H9 (cell line): Measurements from ENCODE around the gene TNP2. TPM values are rescaled to one million over a fixed set of nuclear protein-coding genes. Genes with fewer than 3 reads are reported as not detected.

Experiments used
- DNase-seq: peaks from one replicate; pipeline ENCODE4 v3.0.0-alpha.2; 2017
- H2AFZ ChIP-seq: one replicate; pipeline ENCODE4 v1.6.1; 2013; ENCODE audit warnings: mild to moderate bottlenecking, low read length, control low read depth, moderate library complexity
- H2AK5ac ChIP-seq: 2 replicates; pipeline ENCODE4 v1.6.1; 2013; ENCODE audit warnings: low read length, control low read depth, mixed read lengths; ENCODE audit not compliant: insufficient read length
- H2BK120ac ChIP-seq: one replicate; pipeline ENCODE4 v1.6.1; 2013; ENCODE audit warnings: low read depth, mild to moderate bottlenecking, low read length, control low read depth, inconsistent platforms; ENCODE audit not compliant: poor library complexity, severe bottlenecking
- H2BK12ac ChIP-seq: 2 replicates; pipeline ENCODE4 v1.6.1; 2013; ENCODE audit warnings: low read length, control low read depth, mixed read lengths, low read depth; ENCODE audit not compliant: insufficient read length
- H2BK15ac ChIP-seq: 2 replicates; pipeline ENCODE4 v1.6.1; 2013; ENCODE audit warnings: low read depth, low read length, control low read depth
- H2BK20ac ChIP-seq: one replicate; pipeline ENCODE4 v1.6.1; 2013; ENCODE audit warnings: low read depth, mild to moderate bottlenecking, low read length, control low read depth, inconsistent platforms; ENCODE audit not compliant: poor library complexity, severe bottlenecking
- H2BK5ac ChIP-seq: 2 replicates; pipeline ENCODE4 v1.6.1; 2013; ENCODE audit warnings: low read length, control low read depth, mixed read lengths; ENCODE audit not compliant: insufficient read length
- H3K14ac ChIP-seq: 2 replicates; pipeline ENCODE4 v1.6.1; 2013; ENCODE audit warnings: low read length, control low read depth; ENCODE audit not compliant: insufficient read depth
- H3K18ac ChIP-seq: 2 replicates; pipeline ENCODE4 v1.6.1; 2013; ENCODE audit warnings: low read depth, mild to moderate bottlenecking, mixed read lengths, low read length, control low read depth; ENCODE audit not compliant: insufficient read length
- H3K23ac ChIP-seq: 2 replicates; pipeline ENCODE4 v1.6.1; 2013; ENCODE audit warnings: low read length, control low read depth, mixed read lengths, low read depth; ENCODE audit not compliant: insufficient read length
- H3K23me2 ChIP-seq: 2 replicates; pipeline ENCODE4 v1.6.1; 2013; ENCODE audit warnings: low read depth, mild to moderate bottlenecking, mixed read lengths, low read length, control low read depth; ENCODE audit not compliant: insufficient read length, poor library complexity, severe bottlenecking
- H3K27ac ChIP-seq: 2 replicates; pipeline ENCODE4 v1.5.1; 2013; ENCODE audit warnings: low read length, control low read depth, mixed read lengths, low read depth; ENCODE audit not compliant: insufficient read length
- H3K27me3 ChIP-seq: 2 replicates; pipeline ENCODE4 v1.6.1; 2013; ENCODE audit warnings: low read length, control low read depth, inconsistent platforms; ENCODE audit not compliant: insufficient read depth
- H3K4ac ChIP-seq: 2 replicates; pipeline ENCODE4 v1.6.1; 2013; ENCODE audit warnings: low read depth, mild to moderate bottlenecking, control low read depth, inconsistent platforms, low read length, moderate library complexity
- H3K4me1 ChIP-seq: 2 replicates; pipeline ENCODE4 v1.6.1; 2013; ENCODE audit warnings: low read length, control low read depth, inconsistent platforms; ENCODE audit not compliant: insufficient read depth
- H3K4me2 ChIP-seq: 2 replicates; pipeline ENCODE4 v1.6.1; 2013; ENCODE audit warnings: low read length, control low read depth, mixed read lengths; ENCODE audit not compliant: insufficient read length, insufficient read depth
- H3K56ac ChIP-seq: 2 replicates; pipeline ENCODE4 v1.6.1; 2013; ENCODE audit warnings: low read depth, mild to moderate bottlenecking, mixed read lengths, low read length, control low read depth; ENCODE audit not compliant: insufficient read length
- H3K79me1 ChIP-seq: 2 replicates; pipeline ENCODE4 v1.6.1; 2013; ENCODE audit warnings: low read depth, mild to moderate bottlenecking, moderate library complexity, low read length, control low read depth, inconsistent platforms; ENCODE audit not compliant: insufficient read depth, poor library complexity, severe bottlenecking
- H3K79me2 ChIP-seq: 2 replicates; pipeline ENCODE4 v1.6.1; 2013; ENCODE audit warnings: low read length, control low read depth, inconsistent platforms; ENCODE audit not compliant: insufficient read depth
- H3K9ac ChIP-seq: 2 replicates; pipeline ENCODE4 v1.6.1; 2013; ENCODE audit warnings: low read length, control low read depth, mixed read lengths; ENCODE audit not compliant: insufficient read length; ENCODE audit errors: extremely low read depth
- H3K9me3 ChIP-seq: one replicate; pipeline ENCODE4 v1.6.1; 2013; ENCODE audit warnings: low read depth, low read length, inconsistent platforms; ENCODE audit not compliant: control insufficient read depth
- H3T11ph ChIP-seq: one replicate; pipeline ENCODE4 v1.6.1; 2013; ENCODE audit warnings: mild to moderate bottlenecking, low read length, control low read depth, inconsistent platforms
- H4K20me1 ChIP-seq: one replicate; pipeline ENCODE4 v1.6.1; 2013; ENCODE audit not compliant: control insufficient read depth, insufficient read length, insufficient read depth
- H4K5ac ChIP-seq: 2 replicates; pipeline ENCODE4 v1.6.1; 2013; ENCODE audit warnings: low read depth, mild to moderate bottlenecking, mixed read lengths, low read length, control low read depth; ENCODE audit not compliant: insufficient read length
- H4K8ac ChIP-seq: replicated peaks from 2 replicates; pipeline ENCODE4 v1.6.1; 2013; ENCODE audit warnings: low read length, control low read depth, mixed read lengths, low read depth; ENCODE audit not compliant: insufficient read length
- H4K91ac ChIP-seq: 2 replicates; pipeline ENCODE4 v1.6.1; 2013; ENCODE audit warnings: low read depth, mild to moderate bottlenecking, moderate library complexity, mixed read lengths, low read length, control low read depth; ENCODE audit not compliant: insufficient read length
- H3K27ac Mint-ChIP-seq, 3 experiments: 2 replicates in 2 of 3; 3 replicates in 1 of 3; pipeline ENCODE4 v1.8.0; 2020 to 2021; ENCODE audit warnings: mixed read lengths in 3 of 3, mild to moderate bottlenecking in 1 of 3, moderate library complexity in 1 of 3
- H3K27me3 Mint-ChIP-seq: 2 replicates; pipeline ENCODE4 v1.8.0; 2021; ENCODE audit warnings: low read depth, mild to moderate bottlenecking, moderate library complexity, mixed read lengths
- H3K36me3 Mint-ChIP-seq, 3 experiments: 2 replicates in 2 of 3; 3 replicates in 1 of 3; pipeline ENCODE4 v1.8.0; 2020 to 2021; ENCODE audit warnings: low read depth in 3 of 3, mixed read lengths in 3 of 3; ENCODE audit not compliant: insufficient read depth in 1 of 3
- H3K4me1 Mint-ChIP-seq, 2 experiments: 2 replicates each; pipeline ENCODE4 v1.8.0; 2020; ENCODE audit warnings: mixed read lengths in 2 of 2
- H3K4me3 Mint-ChIP-seq, 2 experiments: 2 replicates in 1 of 2; 3 replicates in 1 of 2; pipeline ENCODE4 v1.8.0; 2020 to 2021; ENCODE audit warnings: mild to moderate bottlenecking in 2 of 2, mixed read lengths in 2 of 2, moderate library complexity in 1 of 2
- H3K9me3 Mint-ChIP-seq, 2 experiments: 2 replicates in 1 of 2; 3 replicates in 1 of 2; pipeline ENCODE4 v1.8.0; 2020; ENCODE audit warnings: mild to moderate bottlenecking in 2 of 2, mixed read lengths in 2 of 2, moderate library complexity in 1 of 2
- WGBS: extraction: QIAGEN DNeasy Blood & Tissue Kit; methylation state at CpG from one replicate; pipeline ENCODE4 v1.1.7; 2013; ENCODE audit warnings: missing lambda C conversion rate, low lambda C conversion rate, mixed read lengths; ENCODE audit not compliant: insufficient read length; ENCODE audit errors: extremely low coverage; 5-methylcytosine and 5-hydroxymethylcytosine counted together
- total RNA-seq: library from RNA; stranded (reverse); gene quantifications from 2 replicates; pipeline ENCODE4 v1.2.1, GENCODE V29; 2021
- TF ChIP-seq, protein P1 (sequence below): fragments of 200-600 bp; sonication (generic); conservative IDR thresholded peaks from 3 replicates; pipeline ENCODE4 v1.8.0; 2021; ENCODE audit warnings: antibody characterized with exemption, mild to moderate bottlenecking

TNP2 gene
- total RNA-seq, 1 experiment from 2014 or later: not detected

DNA sequence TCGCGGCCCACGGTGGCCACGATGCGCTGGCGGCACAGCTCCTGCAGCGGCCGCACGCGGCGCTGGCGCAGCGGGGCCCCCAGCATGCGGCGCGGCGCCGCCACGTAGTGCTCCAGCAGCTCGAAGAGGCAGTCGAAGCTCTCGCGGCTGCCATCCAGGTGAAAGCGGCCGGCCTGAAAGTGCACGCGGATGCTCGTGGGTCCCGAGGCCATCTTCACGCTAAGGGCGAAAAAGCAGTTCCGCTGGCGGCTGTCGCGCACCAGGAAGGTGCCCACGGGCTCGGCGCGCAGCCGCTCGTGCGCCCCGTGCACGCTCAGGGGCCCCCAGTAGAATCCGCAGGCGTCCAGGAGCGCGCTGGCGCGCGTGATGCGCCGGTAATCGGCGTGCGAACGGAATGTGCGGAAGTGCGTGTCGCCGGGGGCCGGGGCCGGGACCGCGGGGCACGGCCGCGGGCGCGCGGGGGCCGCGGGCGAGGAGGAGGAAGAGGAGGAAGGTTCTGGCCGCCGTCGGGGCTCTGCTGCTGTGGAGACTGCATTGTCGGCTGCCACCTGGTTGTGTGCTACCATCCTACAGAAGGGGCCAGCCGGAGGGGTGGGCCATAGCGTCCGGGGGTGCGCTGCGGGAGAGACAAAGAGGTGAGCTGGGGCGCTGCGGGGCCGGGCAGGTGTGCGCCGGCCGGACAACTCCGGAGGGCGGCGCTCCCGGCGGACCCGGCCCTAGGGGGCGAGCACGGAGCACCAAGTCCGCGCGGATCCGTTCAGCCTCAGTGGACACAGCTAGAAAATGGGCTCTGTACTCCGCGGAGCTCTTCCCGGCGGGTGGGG is 14.0 kb downstream of the TNP2 start:
- H2BK15ac ChIP-seq: no peak overlapping the region
- peaks cover 26 to 27% of the 10 kb centered on the region in 2 experiments for H3K4me1 Mint-ChIP-seq
- no peak overlapping the region for H2BK120ac ChIP-seq
- H3K23ac ChIP-seq: no peak overlapping the region
- no peaks in the 10 kb centered on the region for H3K9me3 ChIP-seq
- no peak overlapping the region for H2BK5ac ChIP-seq
- H2BK12ac ChIP-seq: no peak overlapping the region
- H4K5ac ChIP-seq: no peak overlapping the region
- peaks cover 6% of the 10 kb centered on the region for H4K20me1 ChIP-seq
- H3K36me3 Mint-ChIP-seq: peaks cover 5 to 13% (median 8%) of the 10 kb centered on the region in 3 experiments; a peak in 5 of 7 replicates
- H4K8ac ChIP-seq: no peak overlapping the region
- no peaks in the 10 kb centered on the region for H3K27me3 ChIP-seq
- TF ChIP-seq, protein P1, sequence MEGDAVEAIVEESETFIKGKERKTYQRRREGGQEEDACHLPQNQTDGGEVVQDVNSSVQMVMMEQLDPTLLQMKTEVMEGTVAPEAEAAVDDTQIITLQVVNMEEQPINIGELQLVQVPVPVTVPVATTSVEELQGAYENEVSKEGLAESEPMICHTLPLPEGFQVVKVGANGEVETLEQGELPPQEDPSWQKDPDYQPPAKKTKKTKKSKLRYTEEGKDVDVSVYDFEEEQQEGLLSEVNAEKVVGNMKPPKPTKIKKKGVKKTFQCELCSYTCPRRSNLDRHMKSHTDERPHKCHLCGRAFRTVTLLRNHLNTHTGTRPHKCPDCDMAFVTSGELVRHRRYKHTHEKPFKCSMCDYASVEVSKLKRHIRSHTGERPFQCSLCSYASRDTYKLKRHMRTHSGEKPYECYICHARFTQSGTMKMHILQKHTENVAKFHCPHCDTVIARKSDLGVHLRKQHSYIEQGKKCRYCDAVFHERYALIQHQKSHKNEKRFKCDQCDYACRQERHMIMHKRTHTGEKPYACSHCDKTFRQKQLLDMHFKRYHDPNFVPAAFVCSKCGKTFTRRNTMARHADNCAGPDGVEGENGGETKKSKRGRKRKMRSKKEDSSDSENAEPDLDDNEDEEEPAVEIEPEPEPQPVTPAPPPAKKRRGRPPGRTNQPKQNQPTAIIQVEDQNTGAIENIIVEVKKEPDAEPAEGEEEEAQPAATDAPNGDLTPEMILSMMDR: no peak
- no peak overlapping the region for H3K4ac ChIP-seq
- no peak overlapping the region for H3K18ac ChIP-seq
- no peaks in the 10 kb centered on the region for H3K79me1 ChIP-seq
- H3K9me3 Mint-ChIP-seq: no peaks in the 10 kb centered on the region
- no peak overlapping the region for H3T11ph ChIP-seq
- no peak overlapping the region for H2AK5ac ChIP-seq
- H3K27ac Mint-ChIP-seq: no peak overlapping the region
- no peak overlapping the region for H3K27ac ChIP-seq
- H3K14ac ChIP-seq: peak overlapping the region; percentile 79
- no peak overlapping the region for H4K91ac ChIP-seq
- peaks cover 3% of the 10 kb centered on the region; the same call in 1 of the 2 replicates for H3K4me1 ChIP-seq
- peaks cover 10% of the 10 kb centered on the region; the same call in 1 of the 2 replicates for H3K79me2 ChIP-seq
- peak overlapping the region; percentile 54 for H3K9ac ChIP-seq
- peaks cover 9% of the 10 kb centered on the region for H3K23me2 ChIP-seq
- H3K4me2 ChIP-seq: peak overlapping the region; percentile 33
- no peak overlapping the region for H2BK20ac ChIP-seq
- DNase-seq: no peak
- no CpG with 5 or more reads among the region's 105 CpGs for WGBS
- H3K56ac ChIP-seq: no peak overlapping the region
- no peak overlapping the region for H2AFZ ChIP-seq
- H3K27me3 Mint-ChIP-seq: no peaks in the 10 kb centered on the region
- H3K4me3 Mint-ChIP-seq: peak overlapping the region; percentile 71 to 87
